ENCODE data around the gene SYAP1.

DNA sequence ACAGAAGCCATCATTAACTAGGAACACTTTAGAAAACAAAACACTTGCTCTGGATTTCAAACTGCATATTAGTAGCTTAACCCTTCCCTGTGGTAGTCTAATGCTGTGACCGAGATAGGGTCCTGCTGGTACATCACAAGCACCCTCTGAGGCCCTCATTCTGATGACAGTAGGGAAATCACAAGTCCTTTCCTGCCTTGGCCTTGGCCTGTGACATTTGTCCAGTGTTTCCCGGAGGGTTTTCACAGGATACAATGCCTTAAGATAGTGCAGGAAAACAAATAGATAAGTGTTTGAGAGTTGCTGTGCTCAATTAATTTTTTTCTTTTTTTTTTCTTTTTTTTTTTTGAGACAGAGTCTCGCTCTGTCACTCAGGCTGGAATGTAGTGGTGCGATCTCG lies 29.0 kb downstream of the SYAP1 start:
- TF ChIP-seq, protein P1, sequence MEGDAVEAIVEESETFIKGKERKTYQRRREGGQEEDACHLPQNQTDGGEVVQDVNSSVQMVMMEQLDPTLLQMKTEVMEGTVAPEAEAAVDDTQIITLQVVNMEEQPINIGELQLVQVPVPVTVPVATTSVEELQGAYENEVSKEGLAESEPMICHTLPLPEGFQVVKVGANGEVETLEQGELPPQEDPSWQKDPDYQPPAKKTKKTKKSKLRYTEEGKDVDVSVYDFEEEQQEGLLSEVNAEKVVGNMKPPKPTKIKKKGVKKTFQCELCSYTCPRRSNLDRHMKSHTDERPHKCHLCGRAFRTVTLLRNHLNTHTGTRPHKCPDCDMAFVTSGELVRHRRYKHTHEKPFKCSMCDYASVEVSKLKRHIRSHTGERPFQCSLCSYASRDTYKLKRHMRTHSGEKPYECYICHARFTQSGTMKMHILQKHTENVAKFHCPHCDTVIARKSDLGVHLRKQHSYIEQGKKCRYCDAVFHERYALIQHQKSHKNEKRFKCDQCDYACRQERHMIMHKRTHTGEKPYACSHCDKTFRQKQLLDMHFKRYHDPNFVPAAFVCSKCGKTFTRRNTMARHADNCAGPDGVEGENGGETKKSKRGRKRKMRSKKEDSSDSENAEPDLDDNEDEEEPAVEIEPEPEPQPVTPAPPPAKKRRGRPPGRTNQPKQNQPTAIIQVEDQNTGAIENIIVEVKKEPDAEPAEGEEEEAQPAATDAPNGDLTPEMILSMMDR (IDR thresholded peaks at IDR 0.05; ENCODE audit: insufficient read depth, low read length) = no peak
- TF ChIP-seq POLR2AphosphoS5 (IDR thresholded peaks at IDR 0.05; ENCODE audit: low read depth) (no peak), GABPA (IDR thresholded peaks at IDR 0.05; ENCODE audit: low read depth) (no peak)
- TF ChIP-seq, protein P2, sequence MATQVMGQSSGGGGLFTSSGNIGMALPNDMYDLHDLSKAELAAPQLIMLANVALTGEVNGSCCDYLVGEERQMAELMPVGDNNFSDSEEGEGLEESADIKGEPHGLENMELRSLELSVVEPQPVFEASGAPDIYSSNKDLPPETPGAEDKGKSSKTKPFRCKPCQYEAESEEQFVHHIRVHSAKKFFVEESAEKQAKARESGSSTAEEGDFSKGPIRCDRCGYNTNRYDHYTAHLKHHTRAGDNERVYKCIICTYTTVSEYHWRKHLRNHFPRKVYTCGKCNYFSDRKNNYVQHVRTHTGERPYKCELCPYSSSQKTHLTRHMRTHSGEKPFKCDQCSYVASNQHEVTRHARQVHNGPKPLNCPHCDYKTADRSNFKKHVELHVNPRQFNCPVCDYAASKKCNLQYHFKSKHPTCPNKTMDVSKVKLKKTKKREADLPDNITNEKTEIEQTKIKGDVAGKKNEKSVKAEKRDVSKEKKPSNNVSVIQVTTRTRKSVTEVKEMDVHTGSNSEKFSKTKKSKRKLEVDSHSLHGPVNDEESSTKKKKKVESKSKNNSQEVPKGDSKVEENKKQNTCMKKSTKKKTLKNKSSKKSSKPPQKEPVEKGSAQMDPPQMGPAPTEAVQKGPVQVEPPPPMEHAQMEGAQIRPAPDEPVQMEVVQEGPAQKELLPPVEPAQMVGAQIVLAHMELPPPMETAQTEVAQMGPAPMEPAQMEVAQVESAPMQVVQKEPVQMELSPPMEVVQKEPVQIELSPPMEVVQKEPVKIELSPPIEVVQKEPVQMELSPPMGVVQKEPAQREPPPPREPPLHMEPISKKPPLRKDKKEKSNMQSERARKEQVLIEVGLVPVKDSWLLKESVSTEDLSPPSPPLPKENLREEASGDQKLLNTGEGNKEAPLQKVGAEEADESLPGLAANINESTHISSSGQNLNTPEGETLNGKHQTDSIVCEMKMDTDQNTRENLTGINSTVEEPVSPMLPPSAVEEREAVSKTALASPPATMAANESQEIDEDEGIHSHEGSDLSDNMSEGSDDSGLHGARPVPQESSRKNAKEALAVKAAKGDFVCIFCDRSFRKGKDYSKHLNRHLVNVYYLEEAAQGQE (IDR thresholded peaks at IDR 0.05; ENCODE audit: insufficient replicate concordance, low read depth) = no peak

Data from HL-60 (cell line).